ENCODE results near the gene ME1.

DNA sequence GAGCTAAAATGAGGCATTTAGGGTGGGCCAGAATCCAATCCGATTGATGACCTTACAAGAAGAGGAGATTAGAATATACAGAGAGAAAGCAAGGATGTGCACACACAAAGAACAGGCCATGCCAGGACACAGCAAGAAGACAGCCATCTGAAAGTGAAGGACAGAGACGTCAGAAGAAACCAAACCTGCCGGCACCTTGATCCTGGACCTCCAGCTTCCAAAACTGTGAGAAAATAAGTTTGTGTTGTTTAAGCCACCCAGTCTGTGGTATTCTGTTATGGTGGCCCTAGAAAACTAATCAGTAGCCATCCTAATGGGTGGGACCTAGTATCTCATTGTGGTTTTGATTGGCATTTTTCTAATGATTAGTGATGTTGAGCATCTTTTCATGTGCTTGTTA is 39.7 kb upstream of the ME1 start:
- TF ChIP-seq, protein P1, sequence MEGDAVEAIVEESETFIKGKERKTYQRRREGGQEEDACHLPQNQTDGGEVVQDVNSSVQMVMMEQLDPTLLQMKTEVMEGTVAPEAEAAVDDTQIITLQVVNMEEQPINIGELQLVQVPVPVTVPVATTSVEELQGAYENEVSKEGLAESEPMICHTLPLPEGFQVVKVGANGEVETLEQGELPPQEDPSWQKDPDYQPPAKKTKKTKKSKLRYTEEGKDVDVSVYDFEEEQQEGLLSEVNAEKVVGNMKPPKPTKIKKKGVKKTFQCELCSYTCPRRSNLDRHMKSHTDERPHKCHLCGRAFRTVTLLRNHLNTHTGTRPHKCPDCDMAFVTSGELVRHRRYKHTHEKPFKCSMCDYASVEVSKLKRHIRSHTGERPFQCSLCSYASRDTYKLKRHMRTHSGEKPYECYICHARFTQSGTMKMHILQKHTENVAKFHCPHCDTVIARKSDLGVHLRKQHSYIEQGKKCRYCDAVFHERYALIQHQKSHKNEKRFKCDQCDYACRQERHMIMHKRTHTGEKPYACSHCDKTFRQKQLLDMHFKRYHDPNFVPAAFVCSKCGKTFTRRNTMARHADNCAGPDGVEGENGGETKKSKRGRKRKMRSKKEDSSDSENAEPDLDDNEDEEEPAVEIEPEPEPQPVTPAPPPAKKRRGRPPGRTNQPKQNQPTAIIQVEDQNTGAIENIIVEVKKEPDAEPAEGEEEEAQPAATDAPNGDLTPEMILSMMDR (IDR thresholded peaks at IDR 0.05): no peak
- no peak for TF ChIP-seq POLR2AphosphoS5 (IDR thresholded peaks at IDR 0.05)

All from prostate gland (tissue), 2 donors.